Measurements from ENCODE around the gene ADAMTSL1.

GRCh38 chr9:18891946-18892670, 418.2 kb downstream of the ADAMTSL1 start:
- TF ChIP-seq EGR1 (IDR thresholded peaks at IDR 0.05; ENCODE audit: low read depth) = no peak
- no peak for TF ChIP-seq ZNF274 (IDR thresholded peaks at IDR 0.05; ENCODE audit: low read depth, low read length)
- TF ChIP-seq, protein P1, sequence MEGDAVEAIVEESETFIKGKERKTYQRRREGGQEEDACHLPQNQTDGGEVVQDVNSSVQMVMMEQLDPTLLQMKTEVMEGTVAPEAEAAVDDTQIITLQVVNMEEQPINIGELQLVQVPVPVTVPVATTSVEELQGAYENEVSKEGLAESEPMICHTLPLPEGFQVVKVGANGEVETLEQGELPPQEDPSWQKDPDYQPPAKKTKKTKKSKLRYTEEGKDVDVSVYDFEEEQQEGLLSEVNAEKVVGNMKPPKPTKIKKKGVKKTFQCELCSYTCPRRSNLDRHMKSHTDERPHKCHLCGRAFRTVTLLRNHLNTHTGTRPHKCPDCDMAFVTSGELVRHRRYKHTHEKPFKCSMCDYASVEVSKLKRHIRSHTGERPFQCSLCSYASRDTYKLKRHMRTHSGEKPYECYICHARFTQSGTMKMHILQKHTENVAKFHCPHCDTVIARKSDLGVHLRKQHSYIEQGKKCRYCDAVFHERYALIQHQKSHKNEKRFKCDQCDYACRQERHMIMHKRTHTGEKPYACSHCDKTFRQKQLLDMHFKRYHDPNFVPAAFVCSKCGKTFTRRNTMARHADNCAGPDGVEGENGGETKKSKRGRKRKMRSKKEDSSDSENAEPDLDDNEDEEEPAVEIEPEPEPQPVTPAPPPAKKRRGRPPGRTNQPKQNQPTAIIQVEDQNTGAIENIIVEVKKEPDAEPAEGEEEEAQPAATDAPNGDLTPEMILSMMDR (IDR thresholded peaks at IDR 0.05 in 2 of 3, conservative IDR thresholded peaks at IDR 0.05 in 1 of 3; ENCODE audit: borderline replicate concordance in 1 of 3, insufficient read depth in 1 of 3, low read depth in 2 of 3, low read length in 2 of 3) = no peak
- no peak for TF ChIP-seq POLR2AphosphoS5 (IDR thresholded peaks at IDR 0.05; ENCODE audit: low read depth, low read length)
- no peak for TF ChIP-seq EZH2 (IDR thresholded peaks at IDR 0.05)
- TF ChIP-seq POLR2A (IDR thresholded peaks at IDR 0.05; ENCODE audit: borderline replicate concordance, extremely low read depth, insufficient read depth, insufficient read length) = no peak
- no peak for TF ChIP-seq SRF (IDR thresholded peaks at IDR 0.05; ENCODE audit: low read depth)
- TF ChIP-seq, protein P2, sequence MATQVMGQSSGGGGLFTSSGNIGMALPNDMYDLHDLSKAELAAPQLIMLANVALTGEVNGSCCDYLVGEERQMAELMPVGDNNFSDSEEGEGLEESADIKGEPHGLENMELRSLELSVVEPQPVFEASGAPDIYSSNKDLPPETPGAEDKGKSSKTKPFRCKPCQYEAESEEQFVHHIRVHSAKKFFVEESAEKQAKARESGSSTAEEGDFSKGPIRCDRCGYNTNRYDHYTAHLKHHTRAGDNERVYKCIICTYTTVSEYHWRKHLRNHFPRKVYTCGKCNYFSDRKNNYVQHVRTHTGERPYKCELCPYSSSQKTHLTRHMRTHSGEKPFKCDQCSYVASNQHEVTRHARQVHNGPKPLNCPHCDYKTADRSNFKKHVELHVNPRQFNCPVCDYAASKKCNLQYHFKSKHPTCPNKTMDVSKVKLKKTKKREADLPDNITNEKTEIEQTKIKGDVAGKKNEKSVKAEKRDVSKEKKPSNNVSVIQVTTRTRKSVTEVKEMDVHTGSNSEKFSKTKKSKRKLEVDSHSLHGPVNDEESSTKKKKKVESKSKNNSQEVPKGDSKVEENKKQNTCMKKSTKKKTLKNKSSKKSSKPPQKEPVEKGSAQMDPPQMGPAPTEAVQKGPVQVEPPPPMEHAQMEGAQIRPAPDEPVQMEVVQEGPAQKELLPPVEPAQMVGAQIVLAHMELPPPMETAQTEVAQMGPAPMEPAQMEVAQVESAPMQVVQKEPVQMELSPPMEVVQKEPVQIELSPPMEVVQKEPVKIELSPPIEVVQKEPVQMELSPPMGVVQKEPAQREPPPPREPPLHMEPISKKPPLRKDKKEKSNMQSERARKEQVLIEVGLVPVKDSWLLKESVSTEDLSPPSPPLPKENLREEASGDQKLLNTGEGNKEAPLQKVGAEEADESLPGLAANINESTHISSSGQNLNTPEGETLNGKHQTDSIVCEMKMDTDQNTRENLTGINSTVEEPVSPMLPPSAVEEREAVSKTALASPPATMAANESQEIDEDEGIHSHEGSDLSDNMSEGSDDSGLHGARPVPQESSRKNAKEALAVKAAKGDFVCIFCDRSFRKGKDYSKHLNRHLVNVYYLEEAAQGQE (IDR thresholded peaks at IDR 0.05; ENCODE audit: low read depth) = no peak
- TF ChIP-seq, protein P3, sequence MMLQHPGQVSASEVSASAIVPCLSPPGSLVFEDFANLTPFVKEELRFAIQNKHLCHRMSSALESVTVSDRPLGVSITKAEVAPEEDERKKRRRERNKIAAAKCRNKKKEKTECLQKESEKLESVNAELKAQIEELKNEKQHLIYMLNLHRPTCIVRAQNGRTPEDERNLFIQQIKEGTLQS (IDR thresholded peaks at IDR 0.05) = no peak
- TF ChIP-seq YY1 (IDR thresholded peaks at IDR 0.05; ENCODE audit: extremely low read depth, insufficient replicate concordance, low read depth, low read length) = no peak
- TF ChIP-seq ELF1 (IDR thresholded peaks at IDR 0.05; ENCODE audit: borderline replicate concordance, low read depth) = no peak
- TF ChIP-seq MAX (IDR thresholded peaks at IDR 0.05) = no peak
- TF ChIP-seq CEBPB (IDR thresholded peaks at IDR 0.05; ENCODE audit: low read depth) = no peak
